HG02678 (cell line): ENCODE results near the gene ARID5B.
"Not testable (repeated sequence)": the region's sequence is repeated elsewhere in the genome, so short reads cannot be mapped to it uniquely, and the experiment has no call there.

Source experiments
- ATAC-seq: cut with Tn5 transposase; IDR thresholded peaks from one replicate; pipeline ENCODE4 v1.9.1; 2021; ENCODE audit warnings: mild to moderate bottlenecking, moderate library complexity; ENCODE audit not compliant: unreplicated experiment

Gene ARID5B

DNA sequence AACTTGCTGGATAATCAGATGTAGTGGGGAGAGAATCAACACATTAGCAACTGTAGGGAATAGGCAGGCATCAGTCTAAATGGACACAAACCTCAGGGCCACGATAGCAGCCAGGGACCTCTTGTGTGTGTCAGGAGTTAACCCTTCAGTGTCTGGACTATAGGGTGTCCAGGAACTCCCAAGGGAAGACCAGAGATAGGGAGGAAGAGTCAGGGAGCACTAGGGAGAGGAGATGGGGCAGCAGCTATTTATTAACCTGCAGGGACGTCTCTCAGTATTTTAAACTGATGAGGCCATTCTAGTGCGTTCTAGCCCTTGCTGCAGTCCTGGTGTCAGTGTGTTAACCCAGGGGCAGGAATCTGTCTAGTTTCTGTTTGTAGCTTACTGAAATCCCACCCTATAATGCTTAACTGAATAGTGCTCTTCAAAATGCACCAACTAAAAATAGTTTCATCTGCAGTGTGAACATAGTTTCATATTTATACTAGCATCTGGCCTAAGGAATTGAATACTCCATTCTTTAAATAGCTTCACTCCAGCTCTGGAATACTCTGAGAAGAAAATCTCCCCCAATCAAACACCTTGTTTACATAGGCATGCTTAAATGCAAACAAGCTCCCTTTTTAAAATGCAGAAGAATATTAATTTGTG lies 62.7 kb downstream of the ARID5B start:
- ATAC-seq = peak; percentile 28

DNA sequence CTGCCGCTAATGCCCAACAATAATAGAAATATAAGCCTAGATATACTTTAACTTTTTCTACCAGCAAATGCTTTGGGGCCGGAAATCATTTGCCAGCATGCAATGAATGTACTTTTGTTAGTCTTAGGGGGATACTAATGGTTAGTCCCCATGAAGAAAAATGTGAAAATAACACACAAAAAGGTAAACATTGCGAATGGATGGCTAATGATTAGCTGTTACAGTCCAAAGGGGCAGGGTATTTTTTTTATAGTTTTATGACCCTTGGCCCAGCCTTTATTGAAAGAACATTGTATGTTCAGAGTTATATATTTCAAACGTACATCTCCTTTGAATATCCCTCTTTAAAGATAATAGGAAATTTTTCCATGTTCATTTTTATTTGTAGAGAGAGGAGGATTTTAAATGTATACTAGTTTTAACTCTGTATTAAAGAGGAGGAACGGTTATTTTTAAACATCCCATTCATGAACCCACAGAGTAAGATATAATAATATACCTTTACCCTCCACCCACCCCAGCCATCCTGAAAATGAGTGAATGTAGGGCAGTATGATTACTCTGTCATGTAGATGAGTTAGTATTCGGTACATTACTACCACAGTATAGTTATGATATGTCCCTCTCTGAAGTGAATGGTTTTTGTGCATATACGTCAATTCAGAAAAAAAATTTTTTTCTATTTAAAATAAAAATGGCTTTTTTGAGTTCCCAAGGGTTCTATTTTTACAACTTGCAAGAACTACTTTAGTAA lies 63.6 kb downstream of the ARID5B start:
- ATAC-seq = peak; percentile 11

DNA sequence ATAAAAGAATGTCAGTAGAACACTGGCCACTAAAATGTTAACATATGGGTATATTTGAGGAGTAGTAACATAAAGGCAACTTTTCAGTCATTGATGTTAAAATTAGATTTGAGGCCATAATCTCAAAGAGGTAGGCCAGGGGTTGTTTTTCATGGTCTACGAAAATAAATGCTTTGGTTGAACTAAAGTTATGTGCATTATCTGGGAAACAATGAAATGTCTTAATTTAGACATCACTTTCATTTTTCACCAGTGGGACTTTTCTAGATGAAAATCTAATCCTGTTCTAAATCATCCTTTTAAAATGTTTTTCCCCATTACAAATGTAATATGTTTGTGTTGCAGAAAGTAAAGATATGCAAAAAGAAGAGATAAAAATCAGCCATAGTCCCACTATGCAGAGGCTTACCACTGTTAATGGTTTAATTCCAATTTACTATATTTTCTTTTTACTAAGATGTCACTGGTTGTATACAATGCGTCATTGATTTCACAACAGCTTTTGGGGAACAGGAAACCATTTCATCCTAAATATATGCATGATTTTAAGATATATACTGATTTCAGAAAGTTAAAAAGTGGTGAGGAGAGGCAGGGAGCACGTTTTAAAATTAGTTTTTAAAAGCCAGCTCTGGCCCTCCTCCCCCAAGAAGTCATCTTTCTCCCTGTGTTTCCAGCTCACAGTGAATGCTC lies 64.3 kb downstream of the ARID5B start:
- ATAC-seq = peak; percentile 16

DNA sequence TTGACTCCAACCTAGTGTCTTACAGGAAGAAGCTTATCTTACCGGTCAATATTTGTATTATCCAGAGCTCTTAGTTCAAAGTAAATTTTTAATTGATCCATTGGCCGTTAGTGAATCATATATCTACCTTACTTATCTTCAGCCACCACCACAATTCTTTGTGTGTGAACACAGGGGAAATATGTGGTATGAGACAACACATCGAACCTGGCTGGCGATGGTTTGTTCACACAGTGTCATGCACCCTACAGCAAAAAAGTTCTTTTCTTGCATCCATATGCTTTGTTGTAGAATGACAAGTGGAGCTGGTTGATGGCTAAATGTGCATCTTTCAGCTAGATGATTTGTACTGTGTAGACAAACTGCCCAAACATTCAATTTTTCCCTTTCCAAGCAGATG lies 65.8 kb downstream of the ARID5B start:
- no peak for ATAC-seq

DNA sequence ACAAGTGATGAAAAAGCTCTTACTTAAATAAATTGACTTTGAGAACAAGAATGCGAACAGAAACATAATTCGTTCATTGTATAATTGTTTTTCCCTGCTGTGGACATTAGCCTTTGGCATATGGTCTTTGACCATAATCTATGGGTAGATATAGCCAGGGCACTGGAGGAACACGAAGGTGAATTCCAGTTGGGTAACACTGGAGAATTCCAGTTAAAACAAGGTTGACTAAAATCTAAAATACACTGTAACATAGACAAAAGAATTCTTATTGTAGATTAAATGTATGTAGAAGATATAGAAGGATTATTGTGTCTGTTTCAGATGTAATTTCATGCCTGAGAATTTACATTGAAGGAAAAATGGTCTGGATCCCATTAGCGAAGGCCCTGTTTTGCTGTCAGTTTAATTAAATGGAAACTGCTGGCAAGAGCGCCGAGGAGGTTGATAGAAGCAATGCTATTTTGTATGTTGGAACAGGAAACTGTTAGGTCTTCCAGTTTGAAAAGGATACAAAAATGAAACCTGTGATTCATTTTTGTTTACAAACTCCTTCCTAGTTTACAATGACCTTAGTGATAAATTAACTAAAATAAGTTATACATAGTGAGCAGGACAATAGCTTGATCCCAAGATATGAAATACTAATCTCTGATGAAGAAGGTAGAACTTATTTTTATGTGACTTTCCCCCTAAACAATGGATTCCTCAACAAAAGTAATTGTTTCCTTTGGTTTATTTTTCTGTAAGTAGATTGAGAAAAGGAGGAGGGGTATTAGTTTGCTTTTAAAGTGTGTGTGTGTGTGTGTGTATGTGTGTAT lies 68.9 kb downstream of the ARID5B start:
- ATAC-seq = no peak

DNA sequence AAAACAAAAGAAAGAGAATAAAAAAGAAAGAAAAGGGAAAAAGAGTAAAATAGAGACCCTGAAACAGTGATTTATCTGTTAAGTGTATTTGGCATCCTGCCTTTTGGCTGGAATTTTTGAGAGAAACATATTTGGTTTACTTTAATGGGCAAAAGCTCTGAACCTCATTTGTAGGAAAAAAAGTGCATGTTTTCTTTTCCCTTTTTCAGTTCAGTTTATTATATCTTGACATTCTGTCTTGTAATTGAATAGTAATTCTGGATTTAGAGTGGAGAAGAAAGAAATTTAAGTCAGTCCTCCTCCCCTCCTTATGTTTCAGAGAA lies 69.5 kb downstream of the ARID5B start:
- ATAC-seq = no peak

DNA sequence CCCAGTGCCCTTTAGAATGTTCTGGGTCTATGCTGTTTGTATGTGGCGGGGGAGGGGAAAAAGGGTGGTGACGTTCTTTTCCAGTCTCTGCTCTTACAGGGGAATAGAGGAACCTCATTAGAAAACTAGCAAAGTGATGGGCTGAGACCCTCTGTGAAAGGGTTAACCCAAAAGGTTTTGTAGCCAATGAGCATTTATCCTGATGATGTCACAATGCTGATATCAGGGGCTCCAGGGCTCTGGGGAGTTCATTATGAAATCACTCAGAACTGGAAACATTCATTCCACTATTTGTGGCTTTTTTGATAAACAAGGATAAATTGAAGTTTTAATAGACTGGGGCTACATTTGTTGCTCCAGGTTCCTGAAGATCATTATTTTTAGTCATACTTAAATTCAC lies 71.7 kb downstream of the ARID5B start:
- ATAC-seq = no peak

DNA sequence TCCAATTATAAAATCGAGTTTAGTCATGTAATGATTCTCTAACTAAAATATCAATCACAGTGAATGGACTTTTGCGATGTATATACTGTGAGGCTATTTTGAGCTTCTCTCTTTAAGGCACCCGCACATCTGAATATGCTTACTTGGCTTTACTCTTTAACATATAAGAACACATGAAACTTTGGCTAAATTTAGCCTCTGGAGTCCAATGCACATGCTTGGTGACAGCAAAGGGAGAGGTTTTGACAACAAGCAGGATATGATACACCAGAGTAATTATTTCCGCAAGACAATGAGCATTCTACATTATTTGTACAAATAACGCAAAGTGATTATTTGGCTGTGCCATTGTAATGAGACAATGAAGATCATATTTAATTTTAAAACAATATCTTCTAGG lies 72.4 kb downstream of the ARID5B start:
- no peak for ATAC-seq

DNA sequence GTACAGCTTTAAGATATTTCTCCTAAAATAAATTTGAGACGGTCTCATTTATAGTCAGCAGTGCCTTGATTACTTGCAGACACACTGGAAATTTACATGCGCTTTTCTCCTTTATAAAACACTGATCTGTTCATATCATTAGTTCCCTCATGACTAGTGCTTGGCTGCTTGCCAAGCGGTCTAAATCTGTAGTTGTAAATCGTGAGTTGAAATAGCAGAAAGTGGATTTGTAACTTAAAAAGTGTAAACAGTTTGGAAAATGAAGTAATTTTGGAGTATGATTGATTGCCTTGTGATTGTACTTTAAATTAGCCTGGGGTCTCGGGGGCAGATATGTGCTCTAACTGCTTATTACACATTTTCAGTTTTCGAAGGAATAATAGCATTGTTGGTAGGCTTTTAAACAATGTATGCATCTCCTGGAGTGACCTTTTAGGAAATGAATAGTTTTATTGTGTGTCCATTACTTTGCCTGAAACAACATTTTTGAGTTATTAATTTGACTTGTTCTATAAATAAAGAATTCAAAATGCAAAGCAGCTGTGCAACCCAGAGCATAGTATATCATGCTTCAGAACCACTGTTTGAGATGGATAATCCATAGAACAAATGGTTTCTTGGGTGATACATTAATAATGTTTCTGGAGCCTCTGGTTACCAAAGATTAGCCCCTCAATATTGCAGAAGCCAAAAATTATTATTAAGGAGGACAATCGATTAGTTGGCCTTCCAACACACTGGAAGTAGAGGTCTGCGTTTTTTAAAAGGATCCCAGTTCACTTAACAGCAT lies 73.3 kb downstream of the ARID5B start:
- ATAC-seq = peak; percentile 10

DNA sequence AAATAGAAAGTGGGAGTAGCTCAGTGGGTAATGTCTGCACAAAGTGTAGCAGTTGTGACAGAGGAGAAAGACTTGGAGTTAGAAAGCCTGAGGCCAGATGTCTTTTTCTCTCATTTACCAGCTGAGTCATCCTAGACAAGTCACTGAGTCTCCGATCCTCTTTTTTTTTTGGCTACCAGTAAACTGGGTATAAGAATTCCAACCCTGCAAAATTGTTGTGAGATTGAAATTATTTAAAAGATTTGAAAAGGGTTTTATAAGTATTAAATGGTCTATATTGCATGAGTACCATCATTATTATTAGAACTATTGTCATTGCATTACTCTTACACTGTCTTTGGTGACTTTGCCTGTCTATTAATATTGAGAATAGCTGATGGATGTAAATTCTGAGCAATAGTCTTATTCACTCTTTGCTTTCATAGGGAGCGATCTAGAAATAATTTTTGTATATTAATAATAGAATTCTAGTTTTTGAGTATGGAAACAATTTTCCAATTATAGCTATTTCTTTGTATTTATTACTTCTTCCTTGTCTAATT lies 74.0 kb downstream of the ARID5B start:
- ATAC-seq = peak; percentile 90

DNA sequence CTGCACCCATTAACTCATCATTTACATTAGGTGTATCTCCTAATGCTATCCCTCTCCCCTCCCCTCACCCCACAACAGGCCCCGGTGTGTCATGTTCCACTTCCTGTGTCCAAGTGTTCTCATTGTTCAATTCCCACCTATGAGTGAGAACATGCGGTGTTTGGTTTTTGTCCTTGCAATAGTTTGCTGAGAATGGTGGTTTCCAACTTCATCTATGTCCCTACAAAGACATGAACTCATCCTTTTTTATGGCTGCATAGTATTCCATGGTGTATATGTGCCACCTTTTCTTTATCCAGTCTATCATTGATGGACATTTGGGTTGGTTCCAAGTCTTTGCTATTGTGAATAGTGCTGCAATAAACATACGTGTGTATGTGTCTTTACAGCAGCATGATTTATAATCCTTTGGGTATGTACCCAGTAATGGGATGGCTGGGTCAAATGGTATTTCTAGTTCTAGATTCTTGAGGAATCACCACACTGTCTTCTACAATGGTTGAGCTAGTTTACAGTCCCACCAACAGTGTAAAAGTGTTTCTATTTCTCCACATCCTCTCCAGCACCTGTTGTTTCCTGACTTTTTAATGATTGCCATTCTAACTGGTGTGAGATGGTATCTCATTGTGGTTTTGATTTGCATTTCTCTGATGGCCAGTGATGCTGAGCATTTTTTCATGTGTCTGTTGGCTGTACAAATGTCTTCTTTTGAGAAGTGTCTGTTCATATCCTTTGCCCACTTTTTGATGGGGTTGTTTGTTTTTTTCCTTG lies 75.6 kb downstream of the ARID5B start:
- ATAC-seq = not testable (repeated sequence)

DNA sequence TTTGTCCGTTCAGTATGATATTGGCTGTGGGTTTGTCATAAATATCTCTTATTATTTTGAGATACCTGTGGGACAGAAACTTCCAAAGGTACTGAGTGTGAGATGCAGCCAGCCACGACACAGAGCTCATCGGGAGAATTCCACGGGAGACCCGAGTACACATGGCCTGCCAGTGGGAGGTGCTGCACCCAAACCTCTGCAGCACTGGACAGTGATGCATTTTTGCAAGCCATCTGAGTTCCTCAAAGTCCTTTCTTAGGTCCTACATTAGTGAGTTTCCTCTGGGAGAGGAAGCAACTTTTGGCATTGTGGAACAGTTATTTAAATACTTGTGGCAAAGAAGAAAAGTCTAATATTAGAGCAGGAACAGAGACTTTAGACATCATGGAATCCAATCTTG lies 77.5 kb downstream of the ARID5B start:
- no peak for ATAC-seq

DNA sequence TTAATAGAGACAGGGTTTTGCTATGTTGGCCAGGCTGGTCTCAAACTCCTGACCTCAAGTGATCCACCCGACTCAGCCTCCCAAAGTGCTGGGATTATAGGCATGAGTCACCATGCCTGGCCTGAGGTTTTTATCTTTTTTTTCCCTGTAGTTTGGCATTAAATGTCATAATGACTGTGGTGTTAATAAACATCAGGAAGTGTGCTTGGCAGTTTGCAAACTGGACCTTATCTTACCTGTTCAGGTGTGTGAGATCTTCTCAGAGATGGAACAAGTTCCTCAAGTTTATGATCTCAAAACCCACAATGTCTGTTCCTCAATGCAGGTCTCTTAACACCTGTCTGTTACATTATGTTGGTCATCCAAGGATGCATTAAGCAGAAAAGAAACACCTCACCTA lies 80.0 kb downstream of the ARID5B start:
- ATAC-seq = no peak

DNA sequence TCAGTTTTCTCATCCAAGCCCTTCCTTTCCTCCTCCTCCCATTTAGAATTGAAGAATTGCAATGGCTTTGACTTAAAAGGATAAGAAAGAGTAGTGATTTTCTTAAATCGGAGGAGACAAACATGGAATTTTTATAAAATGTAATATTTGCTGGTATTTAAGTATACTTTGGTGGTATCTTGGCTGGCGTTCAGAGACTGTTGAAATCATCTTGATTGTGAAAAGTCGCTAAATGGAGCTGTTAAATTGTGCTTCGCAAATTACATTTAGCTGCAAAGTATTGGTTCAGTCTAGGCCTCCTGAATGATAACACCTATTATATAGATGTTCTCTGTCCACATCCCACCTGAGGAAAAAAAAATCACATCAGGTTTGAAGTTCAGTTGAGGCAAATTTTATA lies 81.8 kb downstream of the ARID5B start:
- ATAC-seq = no peak

DNA sequence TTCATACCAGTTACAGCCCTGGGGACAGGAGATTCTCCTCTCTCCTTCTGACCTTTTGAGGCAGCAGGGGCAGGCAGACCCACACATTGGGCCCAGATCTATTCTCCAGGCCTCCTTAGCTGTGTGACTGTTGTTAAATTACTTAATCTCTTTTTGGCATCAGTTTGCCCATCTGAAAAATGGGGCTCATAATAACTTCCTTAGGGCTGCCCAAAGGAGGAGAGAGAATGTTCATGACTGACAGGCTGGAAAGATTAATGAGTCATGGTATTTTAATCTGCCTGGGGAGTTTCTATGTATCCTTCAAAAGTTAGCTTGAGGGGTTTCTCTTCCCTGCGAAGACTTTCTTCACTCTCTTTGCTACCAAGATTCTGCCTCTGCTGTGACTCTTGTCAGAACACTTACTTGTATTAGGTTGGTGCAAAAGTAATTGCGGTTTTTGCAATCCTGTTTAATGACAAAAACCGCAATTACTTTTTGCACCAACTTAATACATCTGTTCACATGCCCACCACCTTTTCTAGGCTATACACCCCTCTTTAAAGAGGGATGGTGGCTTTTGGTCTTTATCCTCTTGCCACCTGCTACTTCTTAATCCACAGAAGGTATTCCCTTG lies 83.4 kb downstream of the ARID5B start:
- no peak for ATAC-seq

DNA sequence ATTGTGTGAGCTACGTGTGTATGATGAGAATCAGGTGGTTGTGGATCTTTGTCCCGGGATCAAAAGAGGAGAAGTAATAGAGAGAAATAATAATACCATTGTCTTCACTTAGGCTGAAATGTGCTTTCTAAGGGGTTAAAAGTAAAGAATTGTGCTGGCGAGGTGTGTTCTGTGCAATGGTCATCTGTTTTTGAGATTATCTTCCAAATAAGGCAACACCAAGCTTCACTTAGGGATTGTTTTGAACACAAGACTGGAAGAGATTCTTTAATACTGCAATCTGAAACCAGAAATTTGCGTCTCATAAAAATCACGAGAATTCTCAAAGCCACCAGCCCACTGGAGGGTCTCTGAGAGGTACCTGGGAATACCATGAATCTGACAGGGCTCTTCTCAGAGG lies 84.2 kb downstream of the ARID5B start:
- no peak for ATAC-seq

DNA sequence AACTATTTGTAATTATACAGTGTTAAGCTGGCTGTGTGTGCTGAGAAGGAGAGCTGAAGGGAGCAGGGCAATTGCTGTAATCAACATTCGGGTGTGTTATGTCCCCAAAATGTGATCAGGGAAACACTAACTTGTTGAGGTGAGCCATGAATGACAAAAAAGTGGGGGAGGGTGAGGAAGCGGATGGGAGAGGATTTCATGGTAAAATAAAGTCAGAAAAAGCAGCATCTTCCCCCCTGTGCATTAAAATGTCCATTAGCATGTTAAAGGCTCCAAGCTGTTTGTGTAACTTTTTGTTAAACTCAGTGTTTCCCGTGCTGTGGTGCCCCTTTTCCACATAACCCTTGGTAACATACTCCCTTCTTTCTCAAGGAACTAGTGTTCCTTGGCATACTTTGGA lies 84.9 kb downstream of the ARID5B start:
- ATAC-seq = no peak

DNA sequence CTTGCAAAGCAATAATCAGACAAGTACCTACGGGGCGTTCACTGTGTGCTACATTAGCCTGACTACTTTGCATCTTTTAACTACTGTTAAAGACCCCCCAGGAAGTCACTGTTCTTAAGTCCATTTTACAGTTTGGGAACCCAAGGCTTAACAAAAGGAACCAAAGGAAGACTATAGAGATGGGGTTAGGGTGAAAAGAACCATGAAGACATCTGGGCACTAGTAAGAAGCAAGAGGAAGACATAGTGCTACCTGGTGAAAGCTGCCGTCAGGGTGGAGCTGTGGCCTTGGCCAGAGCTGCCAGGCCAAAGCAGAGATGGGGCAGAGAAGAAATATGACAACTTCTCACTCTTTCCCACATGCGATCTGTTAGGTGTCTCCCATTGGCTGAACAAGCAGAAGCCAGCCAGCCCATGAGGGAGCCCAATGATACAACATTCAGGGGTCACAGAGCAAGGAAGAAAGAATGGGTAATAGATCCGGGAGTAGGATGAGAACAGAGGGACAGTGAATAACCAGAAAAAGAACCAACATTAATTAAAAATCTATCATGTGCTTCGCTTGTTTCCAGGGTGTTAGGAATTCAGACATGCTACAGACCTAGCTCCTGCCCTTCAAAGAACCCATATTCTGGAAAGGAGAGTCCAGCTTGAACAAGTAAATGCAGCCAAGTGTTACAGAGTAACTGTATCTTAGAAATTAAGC lies 85.4 kb downstream of the ARID5B start:
- no peak for ATAC-seq

DNA sequence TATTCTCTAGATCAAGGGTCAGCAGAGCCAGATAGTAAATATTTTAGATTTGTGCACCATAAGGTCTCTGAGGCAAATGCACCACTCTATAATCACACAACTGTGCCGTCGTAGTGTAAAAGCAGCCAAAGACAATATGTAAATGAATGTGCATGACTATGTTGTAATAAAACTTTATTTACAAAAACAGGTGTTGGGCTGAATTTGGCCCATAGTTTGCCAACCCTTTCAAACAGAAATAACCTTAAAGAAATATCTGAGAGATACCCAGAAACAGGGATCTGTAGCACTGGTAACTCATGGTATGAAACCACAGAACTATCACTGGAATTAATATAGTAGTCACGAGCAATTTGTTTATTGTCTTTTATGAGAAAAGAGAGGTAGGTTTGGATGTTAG lies 86.0 kb downstream of the ARID5B start:
- peak; percentile 21 for ATAC-seq
